ENCODE measurements around the gene AURKAIP1. TPM values are rescaled to one million over a fixed set of nuclear protein-coding genes. Genes with fewer than 3 reads are reported as not detected.

AURKAIP1 gene
- total RNA-seq, 1 experiment from 2014 or later: 823 TPM

- no peaks in the 10 kb centered on the region for H3K27me3 ChIP-seq (ENCODE audit: low read length)
- no peaks in the 10 kb centered on the region for H3K9me2 ChIP-seq (replicated peaks; ENCODE audit: low read length)
- peak overlapping the region; percentile 97 for H3K27ac ChIP-seq (ENCODE audit: low read length)
- POLR2A ChIA-PET (ENCODE audit: unreplicated experiment): no interaction called here
- peaks cover 30% of the 10 kb centered on the region; the same call in 1 of the 2 replicates for H3K36me3 ChIP-seq (ENCODE audit: low read depth, low read length)
- peak overlapping the region; percentile 91 for H3K4me3 ChIP-seq (ENCODE audit: low read length)
- no peak overlapping the region for H2AFZ ChIP-seq (ENCODE audit: low read length)
- H3K79me2 ChIP-seq (ENCODE audit: low read length): peaks cover 78% of the 10 kb centered on the region
- peak; percentile 51 for ATAC-seq
- peak; percentile 100 for DNase-seq
- H3K9ac ChIP-seq (ENCODE audit: low read length): peak overlapping the region; percentile 93
- peak overlapping the region; percentile 98 for H3K4me2 ChIP-seq (ENCODE audit: low read length)
- no peaks in the 10 kb centered on the region for H3F3A ChIP-seq (ENCODE audit: low read length, unreplicated experiment)
- no peaks in the 10 kb centered on the region for H3K9me3 ChIP-seq (ENCODE audit: low read length)
- CTCF ChIA-PET: interaction anchor here (0.6 kb wide), 1 partner anchor 18 kb away, joined by 4 read pairs; no protein-coding TSS in a partner anchor
- intact Hi-C loops (cut with micrococcal nuclease): loop anchor here (1.0 to 2.0 kb wide), 4 partner anchors 14 to 30 kb away; partner anchors contain the start of genes AURKAIP1 and TAS1R3
- TF ChIP-seq EZH2phosphoT487 (IDR thresholded peaks at IDR 0.05; ENCODE audit: borderline replicate concordance, low read length): peak; percentile 89
- TF ChIP-seq EZH2 (IDR thresholded peaks at IDR 0.05; ENCODE audit: low read length, unreplicated experiment): no peak
- TF ChIP-seq CTCF (conservative IDR thresholded peaks at IDR 0.05; ENCODE audit: low read depth, low read length): peak; percentile 76
- H4K20me1 ChIP-seq (ENCODE audit: low read length): no peaks in the 10 kb centered on the region
- peaks cover 45% of the 10 kb centered on the region for H3K4me1 ChIP-seq (ENCODE audit: insufficient read depth, low read length)
- BruUV-seq (replicated peaks): no TSS peak
Measured at GRCh38 chr1:1344655-1345361, 30.2 kb downstream of the AURKAIP1 start.

- ChIA-PET POLR2A (ENCODE audit: unreplicated experiment) (interaction anchor here (0.5 kb wide), 1 partner anchor 20 kb away, joined by 9 read pairs; no protein-coding TSS in a partner anchor), CTCF (interaction anchor here (0.6 kb wide), 1 partner anchor 19 kb away, joined by 4 read pairs; no protein-coding TSS in a partner anchor)
- Histone ChIP-seq H3K27me3 (ENCODE audit: low read length) (no peaks in the 10 kb centered on the region), H3F3A (ENCODE audit: low read length, unreplicated experiment) (no peaks in the 10 kb centered on the region), H2AFZ (ENCODE audit: low read length) (no peak overlapping the region), H3K9ac (ENCODE audit: low read length) (peak overlapping the region; percentile 93), H3K79me2 (ENCODE audit: low read length) (peaks cover 78% of the 10 kb centered on the region), H3K4me3 (ENCODE audit: low read length) (peak overlapping the region; percentile 59), H3K27ac (ENCODE audit: low read length) (peak overlapping the region; percentile 97), H4K20me1 (ENCODE audit: low read length) (no peaks in the 10 kb centered on the region), H3K36me3 (ENCODE audit: low read depth, low read length) (peaks cover 33% of the 10 kb centered on the region), H3K9me3 (ENCODE audit: low read length) (no peaks in the 10 kb centered on the region), H3K4me2 (ENCODE audit: low read length) (peak overlapping the region; percentile 98), H3K4me1 (ENCODE audit: insufficient read depth, low read length) (peaks cover 45% of the 10 kb centered on the region), H3K9me2 (replicated peaks; ENCODE audit: low read length) (no peaks in the 10 kb centered on the region)
- intact Hi-C loops (cut with micrococcal nuclease): loop anchor here (1.0 to 2.0 kb wide), 4 partner anchors 13 to 31 kb away; partner anchors contain the start of genes AURKAIP1 and TAS1R3
- no peak for TF ChIP-seq CTCF (conservative IDR thresholded peaks at IDR 0.05; ENCODE audit: low read depth, low read length)
- TF ChIP-seq EZH2phosphoT487 (IDR thresholded peaks at IDR 0.05; ENCODE audit: borderline replicate concordance, low read length): no peak
- no peak for TF ChIP-seq EZH2 (IDR thresholded peaks at IDR 0.05; ENCODE audit: low read length, unreplicated experiment)
- DNase-seq (peak; percentile 64), ATAC-seq (peak; percentile 11)
- BruUV-seq (replicated peaks): no TSS peak
Measured at GRCh38 chr1:1343811-1344421, 31.1 kb downstream of the AURKAIP1 start.
